Measurements from ENCODE around the gene HJV.

GRCh38 chr1:145982010-145982723 is 39.4 kb downstream of the HJV start:
- TF ChIP-seq POLR2A (IDR thresholded peaks at IDR 0.05) (no peak), CTCF (IDR thresholded peaks at IDR 0.05) (no peak), EP300 (IDR thresholded peaks at IDR 0.05) (no peak)

All from ovary (tissue), 3 donors.